Peyer's patch (tissue), 4 donors: ENCODE results near the gene THAP4.

Experiments
- POLR2A ChIP-seq, 2 donors: fragments of 450-650 bp; IDR thresholded peaks; one replicate each; pipeline ENCODE4 v1.5.1; 2017; ENCODE audit warnings: antibody characterized with exemption in 2 of 2, mild to moderate bottlenecking in 2 of 2, moderate library complexity in 2 of 2
- TF ChIP-seq, protein P1 (sequence below), 6 experiments: fragments of 450-650 bp in 4 of 6; fragments of 200-600 bp in 2 of 6; sonication (generic) in 1 of 6; IDR thresholded peaks; one replicate each; pipeline ENCODE4 v1.5.1; 2017 to 2019; ENCODE audit warnings: antibody characterized with exemption in 6 of 6, mild to moderate bottlenecking in 3 of 6, moderate library complexity in 1 of 6

- TF ChIP-seq, protein P1, sequence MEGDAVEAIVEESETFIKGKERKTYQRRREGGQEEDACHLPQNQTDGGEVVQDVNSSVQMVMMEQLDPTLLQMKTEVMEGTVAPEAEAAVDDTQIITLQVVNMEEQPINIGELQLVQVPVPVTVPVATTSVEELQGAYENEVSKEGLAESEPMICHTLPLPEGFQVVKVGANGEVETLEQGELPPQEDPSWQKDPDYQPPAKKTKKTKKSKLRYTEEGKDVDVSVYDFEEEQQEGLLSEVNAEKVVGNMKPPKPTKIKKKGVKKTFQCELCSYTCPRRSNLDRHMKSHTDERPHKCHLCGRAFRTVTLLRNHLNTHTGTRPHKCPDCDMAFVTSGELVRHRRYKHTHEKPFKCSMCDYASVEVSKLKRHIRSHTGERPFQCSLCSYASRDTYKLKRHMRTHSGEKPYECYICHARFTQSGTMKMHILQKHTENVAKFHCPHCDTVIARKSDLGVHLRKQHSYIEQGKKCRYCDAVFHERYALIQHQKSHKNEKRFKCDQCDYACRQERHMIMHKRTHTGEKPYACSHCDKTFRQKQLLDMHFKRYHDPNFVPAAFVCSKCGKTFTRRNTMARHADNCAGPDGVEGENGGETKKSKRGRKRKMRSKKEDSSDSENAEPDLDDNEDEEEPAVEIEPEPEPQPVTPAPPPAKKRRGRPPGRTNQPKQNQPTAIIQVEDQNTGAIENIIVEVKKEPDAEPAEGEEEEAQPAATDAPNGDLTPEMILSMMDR (IDR thresholded peaks at IDR 0.05): no peak
- no peak for TF ChIP-seq POLR2A (IDR thresholded peaks at IDR 0.05)
These were observed 38.9 kb upstream of the THAP4 start for GRCh38 chr2:241675885-241676284.
